RWPE2 (cell line): ENCODE data around the gene CBY1.
"Not testable (repeated sequence)": the region's sequence is repeated elsewhere in the genome, so short reads cannot be mapped to it uniquely, and the experiment has no call there.

Experiments used
- ATAC-seq: fragments of 200-7000 bp; cut with Tn5 transposase; 3 replicates; pipeline ENCODE4 v1.9.1; 2021; ENCODE audit warnings: low read depth
- DNase-seq: peaks from one replicate; pipeline ENCODE4 v3.0.0-alpha.2; 2020; ENCODE audit warnings: low spot score
- H3K27ac ChIP-seq: fragments of 450-650 bp; 2 replicates; pipeline ENCODE4 v1.5.1; 2017; ENCODE audit warnings: mild to moderate bottlenecking; ENCODE audit not compliant: poor library complexity, severe bottlenecking
- H3K27me3 ChIP-seq: fragments of 250-450 bp; sonication (Bioruptor Pico); 2 replicates; pipeline ENCODE4 v1.5.1; 2021; ENCODE audit warnings: mild to moderate bottlenecking, moderate library complexity; ENCODE audit not compliant: insufficient read depth, poor library complexity, severe bottlenecking
- H3K36me3 ChIP-seq: fragments of 250-450 bp; sonication (Bioruptor Pico); 2 replicates; pipeline ENCODE4 v1.5.1; 2020; ENCODE audit warnings: low read depth, mild to moderate bottlenecking, moderate library complexity
- H3K4me1 ChIP-seq: fragments of 250-450 bp; sonication (Bioruptor Pico); 2 replicates; pipeline ENCODE4 v1.5.1; 2021; ENCODE audit warnings: mild to moderate bottlenecking, moderate library complexity; ENCODE audit not compliant: insufficient read depth, poor library complexity, severe bottlenecking
- H3K4me3 ChIP-seq: fragments of 250-450 bp; sonication (Bioruptor Pico); 2 replicates; pipeline ENCODE4 v1.5.1; 2021; ENCODE audit warnings: mild to moderate bottlenecking, moderate library complexity; ENCODE audit not compliant: severe bottlenecking
- H3K9me3 ChIP-seq: fragments of 250-450 bp; sonication (Bioruptor Pico); 2 replicates; pipeline ENCODE4 v1.5.1; 2021; ENCODE audit warnings: mild to moderate bottlenecking, moderate library complexity; ENCODE audit not compliant: severe bottlenecking
- CTCF ChIP-seq: fragments of 450-650 bp; IDR thresholded peaks from one replicate; pipeline ENCODE4 v1.5.1; 2017; ENCODE audit warnings: mild to moderate bottlenecking, moderate library complexity; ENCODE audit not compliant: poor library complexity, severe bottlenecking

Gene CBY1

GRCh38 chr22:38612217-38613006 is 44.0 kb upstream of the CBY1 start:
- ATAC-seq (no peak), DNase-seq (no peak)
- Histone ChIP-seq H3K4me1 (no peaks in the 10 kb centered on the region), H3K27me3 (no peaks in the 10 kb centered on the region), H3K4me3 (no peak overlapping the region), H3K36me3 (no peaks in the 10 kb centered on the region), H3K9me3 (no peaks in the 10 kb centered on the region), H3K27ac (no peak overlapping the region)
- no peak for TF ChIP-seq CTCF

- TF ChIP-seq CTCF = no peak
- ATAC-seq (no peak), DNase-seq (no peak)
- Histone ChIP-seq H3K36me3 (no peaks in the 10 kb centered on the region), H3K27me3 (no peaks in the 10 kb centered on the region), H3K9me3 (no peaks in the 10 kb centered on the region), H3K4me3 (no peak overlapping the region), H3K4me1 (no peaks in the 10 kb centered on the region), H3K27ac (no peak overlapping the region)
Observed at GRCh38 chr22:38613588-38613987, 42.9 kb upstream of the CBY1 start.

DNA sequence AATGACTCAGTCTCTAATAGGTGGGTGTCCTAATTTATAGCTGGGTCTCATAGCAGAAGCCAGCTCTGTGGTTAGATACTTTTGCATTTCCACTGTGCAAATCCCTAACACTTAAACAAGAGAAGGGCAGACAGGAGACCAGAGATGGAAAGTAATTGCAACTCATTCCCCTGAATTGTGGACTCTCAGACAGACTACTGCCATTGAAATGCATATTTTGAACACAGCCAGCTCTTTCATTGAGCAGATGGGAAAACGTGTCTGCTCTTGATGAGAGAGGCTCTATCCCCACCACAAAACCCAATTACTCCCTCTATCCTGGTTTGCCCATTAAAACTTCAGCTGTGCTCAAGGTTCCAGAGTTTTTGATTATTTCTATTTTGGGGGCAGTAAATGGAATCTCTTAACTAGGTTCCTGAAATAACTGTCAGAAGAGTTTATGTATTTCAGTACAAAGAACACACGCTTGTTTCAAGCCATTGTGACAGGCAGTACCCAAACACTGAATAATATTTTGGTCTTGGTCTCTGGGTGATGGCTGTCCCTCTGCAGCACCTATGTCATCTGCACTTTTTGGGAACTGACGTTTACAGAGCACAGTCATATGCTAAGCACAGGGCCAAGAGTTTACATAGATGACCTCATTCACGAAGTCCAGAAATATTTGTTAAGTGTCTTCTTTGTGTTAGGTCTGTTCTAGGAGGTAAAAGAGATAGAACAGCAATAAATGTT is 41.9 kb upstream of the CBY1 start:
- no peak for TF ChIP-seq CTCF
- ATAC-seq = no peak
- no peak overlapping the region for H3K4me3 ChIP-seq
- no peaks in the 10 kb centered on the region for H3K27me3 ChIP-seq
- no peak overlapping the region for H3K27ac ChIP-seq
- no peaks in the 10 kb centered on the region for H3K36me3 ChIP-seq
- DNase-seq = no peak
- no peaks in the 10 kb centered on the region for H3K4me1 ChIP-seq
- no peaks in the 10 kb centered on the region for H3K9me3 ChIP-seq

DNA sequence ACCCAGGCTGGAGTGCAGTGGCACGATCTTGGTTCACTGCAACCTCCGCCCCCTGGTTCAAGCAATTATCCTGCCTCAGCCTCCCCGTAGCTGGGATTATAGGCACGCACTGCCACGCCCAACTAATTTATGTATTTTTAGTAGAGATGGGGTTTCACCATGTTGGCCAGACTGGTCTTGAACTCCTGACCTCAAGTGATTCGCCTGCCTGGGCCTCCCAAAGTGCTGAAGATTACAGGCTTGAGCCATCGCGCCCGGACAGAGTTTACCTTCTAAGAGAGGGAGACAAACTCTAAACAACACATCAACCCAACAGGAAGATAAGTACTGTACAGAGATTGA is 41.4 kb upstream of the CBY1 start:
- not testable (repeated sequence) for H3K4me3 ChIP-seq, ATAC-seq, H3K9me3 ChIP-seq, H3K36me3 ChIP-seq, DNase-seq, H3K4me1 ChIP-seq, H3K27ac ChIP-seq, H3K27me3 ChIP-seq

DNA sequence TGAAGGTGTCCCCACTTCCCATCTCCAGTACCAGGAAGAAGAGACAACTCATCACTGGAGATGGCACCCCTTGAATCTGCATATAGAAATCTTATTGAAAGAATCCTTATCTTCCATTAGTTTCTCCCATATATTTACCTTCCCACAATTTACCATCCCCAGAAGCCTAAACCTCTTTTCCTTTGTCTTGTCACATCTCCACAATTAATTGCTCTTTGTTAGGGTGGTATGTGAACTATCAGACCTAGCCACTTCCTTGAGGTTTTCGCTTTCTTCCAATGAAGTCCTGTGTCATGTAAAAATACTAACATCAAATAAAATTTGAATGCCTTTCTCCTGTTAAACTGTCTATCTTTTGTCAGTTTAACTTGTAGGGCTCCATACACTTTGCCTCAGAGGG is 38.2 kb upstream of the CBY1 start:
- no peak overlapping the region for H3K4me3 ChIP-seq
- H3K27me3 ChIP-seq = no peaks in the 10 kb centered on the region
- H3K9me3 ChIP-seq = no peaks in the 10 kb centered on the region
- DNase-seq = no peak
- ATAC-seq = no peak
- H3K36me3 ChIP-seq = no peaks in the 10 kb centered on the region
- H3K27ac ChIP-seq = no peak overlapping the region
- H3K4me1 ChIP-seq = no peaks in the 10 kb centered on the region
- no peak for TF ChIP-seq CTCF
